Subcutaneous adipose tissue (tissue), 4 donors: ENCODE data around the gene SUMF1. TPM values are rescaled to one million over a fixed set of nuclear protein-coding genes. Genes with fewer than 3 reads are reported as not detected.

Source experiments
- total RNA-seq, 4 donors: library from RNA; depleted of rRNA; stranded (reverse); fragments of >200 nt; gene quantifications; one replicate each; pipeline ENCODE4 v1.1.0, GENCODE V29; 2016
- TF ChIP-seq, protein P1 (sequence below): fragments of 450-650 bp; IDR thresholded peaks from one replicate; pipeline ENCODE4 v1.5.1; 2016; ENCODE audit warnings: low read depth, mild to moderate bottlenecking, control low read depth, antibody characterized with exemption, moderate library complexity

The SUMF1 gene
- total RNA-seq, 4 donors from 2014 or later, result 44.3 to 102 (median 68.5) TPM

- TF ChIP-seq, protein P1, sequence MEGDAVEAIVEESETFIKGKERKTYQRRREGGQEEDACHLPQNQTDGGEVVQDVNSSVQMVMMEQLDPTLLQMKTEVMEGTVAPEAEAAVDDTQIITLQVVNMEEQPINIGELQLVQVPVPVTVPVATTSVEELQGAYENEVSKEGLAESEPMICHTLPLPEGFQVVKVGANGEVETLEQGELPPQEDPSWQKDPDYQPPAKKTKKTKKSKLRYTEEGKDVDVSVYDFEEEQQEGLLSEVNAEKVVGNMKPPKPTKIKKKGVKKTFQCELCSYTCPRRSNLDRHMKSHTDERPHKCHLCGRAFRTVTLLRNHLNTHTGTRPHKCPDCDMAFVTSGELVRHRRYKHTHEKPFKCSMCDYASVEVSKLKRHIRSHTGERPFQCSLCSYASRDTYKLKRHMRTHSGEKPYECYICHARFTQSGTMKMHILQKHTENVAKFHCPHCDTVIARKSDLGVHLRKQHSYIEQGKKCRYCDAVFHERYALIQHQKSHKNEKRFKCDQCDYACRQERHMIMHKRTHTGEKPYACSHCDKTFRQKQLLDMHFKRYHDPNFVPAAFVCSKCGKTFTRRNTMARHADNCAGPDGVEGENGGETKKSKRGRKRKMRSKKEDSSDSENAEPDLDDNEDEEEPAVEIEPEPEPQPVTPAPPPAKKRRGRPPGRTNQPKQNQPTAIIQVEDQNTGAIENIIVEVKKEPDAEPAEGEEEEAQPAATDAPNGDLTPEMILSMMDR, result no peak
Observed at GRCh38 chr3:4491855-4492207, 24.8 kb upstream of the SUMF1 start.

DNA sequence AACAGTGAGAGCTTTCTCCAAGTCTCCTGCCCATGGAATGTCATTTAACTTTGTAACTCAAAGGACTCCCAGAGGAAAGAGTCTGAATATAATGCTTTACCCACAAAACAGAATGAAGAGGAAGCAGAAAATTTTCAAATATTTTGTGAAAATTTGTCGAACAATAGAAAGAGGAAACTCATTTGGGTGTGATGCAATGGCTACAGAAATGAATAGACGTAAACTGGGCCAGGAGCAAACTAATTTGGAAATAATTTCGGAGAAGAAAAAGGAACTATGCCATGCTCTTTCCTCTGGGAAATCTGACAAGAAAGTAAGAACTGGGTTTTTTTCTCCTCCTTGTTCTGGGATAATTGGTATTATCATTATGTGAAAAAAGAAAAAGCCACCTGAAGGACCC lies 11.2 kb upstream of the SUMF1 start:
- TF ChIP-seq, protein P1, result no peak

DNA sequence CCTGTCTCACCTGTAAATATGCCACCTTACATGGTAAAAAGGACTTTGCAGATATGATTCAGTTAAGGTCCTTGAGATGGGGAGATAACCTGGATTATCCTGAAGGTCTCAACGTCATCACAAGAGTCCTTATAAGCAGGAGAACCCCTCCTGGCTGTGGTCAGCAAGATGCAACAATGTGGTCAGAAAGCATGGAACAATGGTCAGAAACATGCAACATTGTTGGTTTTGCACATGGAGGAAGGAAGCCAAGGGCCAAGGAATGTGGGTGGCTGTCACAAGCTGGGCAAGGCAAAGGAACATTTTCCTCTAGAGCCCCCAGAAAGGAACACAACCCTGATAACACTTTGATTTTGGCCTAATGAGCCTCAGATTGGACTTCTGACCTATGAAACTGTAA lies 9.4 kb upstream of the SUMF1 start:
- TF ChIP-seq, protein P1, result no peak

- TF ChIP-seq, protein P1, result no peak
Observed at GRCh38 chr3:4475804-4476203, 8.7 kb upstream of the SUMF1 start.

DNA sequence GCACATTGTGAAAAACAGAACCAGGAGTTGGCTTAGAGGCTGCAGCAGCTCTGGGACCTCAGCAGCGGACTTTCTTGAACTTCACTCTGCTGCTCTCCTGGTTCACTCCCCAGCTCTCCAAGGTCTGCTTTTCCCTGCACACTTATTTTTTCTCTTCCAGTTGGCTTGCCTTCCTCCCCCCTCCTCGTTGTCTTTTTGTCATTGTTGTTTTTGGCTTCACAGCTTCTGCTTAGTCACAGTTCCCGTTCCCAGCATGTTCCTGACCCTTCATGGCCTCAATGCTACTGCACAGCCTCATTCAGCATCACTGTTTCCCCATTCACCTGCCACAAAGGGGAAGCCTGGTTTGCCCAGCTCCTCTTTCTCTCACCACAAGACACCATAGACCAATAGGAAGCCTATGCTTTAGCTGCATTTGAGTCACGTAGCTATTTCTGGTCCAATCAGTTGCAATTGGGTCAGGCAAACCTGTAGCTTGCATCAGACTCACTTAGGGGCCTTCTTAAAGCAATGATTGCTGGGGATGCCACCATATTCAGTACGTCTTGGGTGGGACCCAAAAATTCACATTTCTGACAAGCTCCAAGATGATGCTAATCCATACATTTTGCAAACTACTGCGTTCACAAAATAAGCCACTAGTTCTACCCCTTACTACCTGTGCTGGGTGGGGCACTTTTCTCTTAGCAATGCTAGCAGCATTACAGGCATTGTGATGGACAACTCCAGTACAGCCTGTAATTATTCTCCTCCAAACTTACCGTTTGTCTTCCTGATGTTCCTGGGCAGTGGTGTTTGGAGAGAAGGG lies 7.8 kb upstream of the SUMF1 start:
- TF ChIP-seq, protein P1, result no peak

- TF ChIP-seq, protein P1, result no peak
Observed at GRCh38 chr3:4472766-4473165, 5.7 kb upstream of the SUMF1 start.

DNA sequence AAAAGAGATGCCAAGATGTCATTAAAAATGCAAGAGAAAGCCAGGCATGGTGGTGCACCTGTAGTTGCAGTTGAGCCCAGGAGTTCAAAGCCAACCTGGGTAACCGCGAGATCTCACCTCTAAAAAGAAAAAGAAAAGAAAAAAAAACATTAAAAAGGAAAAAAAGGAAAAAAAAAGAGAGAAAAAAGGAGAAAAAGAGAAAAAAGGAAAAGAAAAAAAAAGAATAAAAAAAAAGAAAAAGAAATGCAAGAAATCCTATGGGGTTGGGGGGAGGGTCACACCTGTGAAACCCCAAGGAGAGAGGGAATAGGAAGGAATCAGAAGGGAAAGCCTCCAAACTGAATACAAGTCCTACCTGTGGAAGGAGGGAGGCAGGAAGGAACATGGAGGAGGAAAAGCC lies 5.2 kb upstream of the SUMF1 start:
- TF ChIP-seq, protein P1, result no peak
